HG03108 (cell line): ENCODE measurements around the gene JDP2.

ENCODE experiments used
- ATAC-seq: cut with Tn5 transposase; IDR thresholded peaks from one replicate; pipeline ENCODE4 v1.9.1; 2021; ENCODE audit warnings: moderate library complexity; ENCODE audit not compliant: unreplicated experiment

The JDP2 gene

DNA sequence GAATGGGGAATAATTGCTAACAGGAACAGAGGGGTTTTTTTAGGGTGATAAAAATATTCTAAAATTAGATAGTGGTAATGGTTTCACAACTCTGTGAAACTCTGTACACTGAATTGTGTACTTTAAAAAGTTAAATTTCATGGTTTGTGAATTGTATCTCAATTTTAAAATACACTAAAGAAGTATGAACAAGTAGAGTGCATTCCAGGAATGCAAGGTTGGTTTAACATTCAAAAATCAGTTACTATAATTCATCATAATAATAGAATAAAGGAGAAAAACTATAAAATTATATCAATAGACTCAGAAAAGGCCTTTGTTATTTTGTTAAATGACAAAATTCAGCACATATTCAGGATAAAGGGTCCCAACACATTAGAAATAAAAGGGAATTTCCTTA is 83.4 kb downstream of the JDP2 start:
- ATAC-seq = no peak

DNA sequence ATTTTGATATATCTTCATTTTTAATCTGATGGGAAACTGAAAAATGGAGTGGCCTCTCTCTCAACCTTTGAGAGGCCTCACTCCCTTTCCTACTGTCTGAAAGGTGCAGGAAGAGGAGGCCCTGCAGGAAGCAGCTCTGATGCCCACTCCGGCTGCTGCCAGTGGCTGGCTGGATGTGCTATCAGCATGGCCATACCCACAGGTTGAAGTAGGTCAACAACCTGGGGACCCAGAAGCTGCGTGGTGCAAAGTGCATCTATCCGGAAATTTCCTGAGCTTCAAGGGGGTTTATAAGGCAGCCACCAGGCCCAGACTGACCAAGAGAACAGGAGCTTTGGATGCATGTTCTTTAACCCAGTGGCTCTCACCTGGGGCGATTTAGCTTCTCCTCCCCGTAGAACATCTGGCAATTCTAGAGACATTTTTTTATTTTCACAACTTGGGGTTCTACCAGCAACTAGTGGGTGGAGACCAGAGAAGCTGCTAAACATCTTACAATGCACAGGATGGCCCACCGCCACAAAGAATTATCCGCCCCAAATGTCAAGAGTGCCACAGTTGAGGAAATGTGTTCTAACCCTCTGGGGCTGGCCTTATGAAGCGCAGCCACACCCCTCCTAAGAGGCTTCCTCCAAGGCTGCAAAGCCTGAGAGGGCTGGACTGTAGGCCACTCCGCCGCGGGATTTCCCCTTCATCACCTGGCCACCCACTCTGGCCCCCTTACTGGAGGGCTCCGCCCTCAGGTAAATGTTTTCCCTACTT is 86.3 kb downstream of the JDP2 start:
- ATAC-seq = peak; percentile 37

DNA sequence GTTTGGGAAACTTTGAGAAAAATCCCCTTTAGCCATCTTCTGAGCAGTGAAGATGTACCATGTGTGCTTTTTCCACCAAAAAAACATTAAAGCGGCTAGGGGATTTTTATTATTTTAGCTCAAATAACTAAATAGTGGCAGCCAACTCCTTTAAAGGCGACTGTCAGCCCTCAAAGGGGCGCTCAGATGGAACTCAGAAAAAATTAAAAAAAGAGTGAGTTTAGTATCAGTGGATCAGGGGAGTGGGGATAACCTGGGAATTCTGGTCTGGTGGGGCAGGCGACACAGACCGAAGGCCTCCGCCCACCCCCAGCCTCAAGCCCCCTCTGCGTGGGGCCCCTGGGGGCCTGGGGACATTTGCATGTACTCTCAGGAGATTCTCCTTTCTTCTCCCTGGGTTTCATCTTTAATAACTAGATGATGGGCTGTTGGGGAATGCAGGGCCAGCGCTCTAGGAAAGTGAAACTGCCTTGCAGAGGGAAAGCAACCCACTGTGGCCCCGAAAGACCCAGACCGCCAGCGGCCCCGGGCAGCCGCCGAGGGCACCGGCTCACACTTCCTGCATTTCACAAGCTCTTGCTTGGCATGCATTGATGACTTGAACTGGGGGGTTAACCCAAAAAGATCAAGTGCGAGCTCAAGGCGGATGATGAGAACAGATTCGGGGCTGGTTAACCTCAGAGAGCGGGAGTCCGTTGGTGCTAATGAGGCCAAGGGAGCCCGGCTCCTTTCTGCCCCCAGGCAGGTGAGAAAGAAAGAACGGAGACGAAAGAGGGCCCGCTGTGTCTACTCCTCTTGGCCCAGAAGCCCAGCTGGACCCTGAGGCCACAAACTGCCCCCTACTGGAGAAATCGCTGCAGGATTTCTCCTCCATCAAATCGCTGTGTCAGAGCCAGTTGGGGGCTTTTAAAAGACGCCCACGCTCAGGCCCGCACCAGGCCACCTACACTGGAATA is 87.1 kb downstream of the JDP2 start:
- ATAC-seq = peak; percentile 47

DNA sequence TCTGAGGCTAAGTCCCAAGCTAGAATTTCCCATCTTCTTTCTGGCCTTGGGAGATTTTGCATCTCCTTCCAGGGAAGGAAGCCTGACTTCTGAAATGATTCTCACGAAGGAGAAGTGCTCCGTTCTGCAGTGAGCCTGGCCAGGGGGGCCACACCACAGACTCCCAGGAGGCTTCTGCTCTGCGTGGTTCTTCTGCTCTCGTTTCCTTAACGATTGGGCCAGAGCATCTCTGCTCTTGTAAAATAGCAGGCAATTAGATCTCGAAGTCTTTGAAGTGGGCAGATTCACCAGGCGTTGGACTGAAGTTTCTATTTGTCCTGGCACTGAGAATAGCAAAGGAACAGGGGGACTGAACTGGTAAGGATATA is 87.8 kb downstream of the JDP2 start:
- peak; percentile 30 for ATAC-seq

DNA sequence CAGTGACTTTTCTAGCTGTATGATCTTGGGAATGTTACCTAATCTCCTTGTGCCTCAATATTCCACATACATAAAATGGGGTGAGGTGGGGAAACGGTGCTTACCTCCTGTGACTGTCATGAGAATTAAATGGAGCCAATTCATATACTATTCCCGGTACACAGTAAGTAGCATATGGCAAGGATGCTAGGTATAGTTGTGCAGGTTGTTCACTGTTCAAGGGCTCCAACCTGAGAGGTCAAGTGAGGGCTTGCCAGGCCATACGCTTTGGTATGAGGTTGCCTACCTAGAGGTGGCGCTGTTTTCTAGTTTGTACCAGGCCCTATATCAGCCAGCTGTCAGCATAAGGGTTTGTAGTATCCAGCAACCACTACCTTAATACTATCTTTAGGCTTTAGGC is 90.8 kb downstream of the JDP2 start:
- ATAC-seq = no peak

DNA sequence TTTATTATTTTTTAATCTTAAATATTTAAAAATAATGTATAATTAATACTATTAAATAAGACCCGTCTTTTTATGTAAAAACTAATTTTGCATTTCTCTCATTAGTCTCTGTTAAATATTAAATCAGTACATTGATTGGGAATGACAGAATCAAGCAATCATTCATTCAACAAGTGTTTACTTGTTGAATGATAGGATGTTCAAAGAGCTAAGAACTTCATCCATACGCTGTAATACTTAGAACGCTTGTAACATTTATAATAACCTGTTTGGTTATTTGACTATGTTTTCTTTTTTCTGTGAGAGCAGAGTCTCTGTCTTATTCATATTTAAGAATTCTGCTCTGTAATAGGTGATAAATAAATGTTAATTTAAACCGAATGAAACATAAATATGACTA is 91.6 kb downstream of the JDP2 start:
- no peak for ATAC-seq

DNA sequence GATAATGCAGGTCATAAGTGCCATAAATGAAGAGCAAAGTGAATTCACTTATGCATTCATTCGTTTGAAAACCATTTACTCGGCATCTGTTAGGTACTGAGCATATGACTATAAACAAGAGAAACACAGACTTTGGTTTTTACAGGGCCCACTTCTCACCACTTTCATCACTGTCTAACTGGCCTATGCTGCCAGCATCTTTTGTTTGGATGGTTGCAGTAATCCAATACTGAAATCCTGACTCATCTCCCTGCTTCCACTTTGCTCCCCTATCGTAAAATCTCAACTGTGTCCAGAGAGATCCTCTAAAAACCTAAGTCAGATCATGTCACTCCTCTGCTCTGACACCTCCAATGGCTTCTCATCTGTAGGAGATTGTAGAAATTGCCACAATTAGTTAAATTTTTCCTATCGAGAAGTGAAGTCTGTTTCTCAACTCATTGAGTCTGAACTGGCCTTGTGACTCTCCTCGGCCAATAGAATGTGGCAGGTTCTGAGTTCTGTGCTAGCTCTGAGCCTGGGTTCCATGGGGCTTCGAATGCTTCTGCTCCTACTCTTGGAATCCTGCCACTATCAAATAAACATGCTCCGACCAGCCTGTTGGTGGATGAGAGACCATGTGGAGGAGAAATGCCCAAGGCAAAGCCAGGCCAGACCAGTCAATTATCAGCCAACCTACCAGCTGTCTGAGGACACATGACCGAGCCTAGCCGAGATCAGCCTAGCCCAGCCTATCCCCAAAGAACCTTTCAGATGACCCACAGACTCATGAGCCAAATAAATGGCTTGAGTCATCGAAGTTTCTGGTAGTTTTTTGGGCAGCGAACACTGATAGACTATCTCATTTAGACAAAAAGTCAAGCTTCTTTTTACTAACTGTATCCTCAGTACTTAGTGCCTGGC is 92.3 kb downstream of the JDP2 start:
- ATAC-seq = no peak

DNA sequence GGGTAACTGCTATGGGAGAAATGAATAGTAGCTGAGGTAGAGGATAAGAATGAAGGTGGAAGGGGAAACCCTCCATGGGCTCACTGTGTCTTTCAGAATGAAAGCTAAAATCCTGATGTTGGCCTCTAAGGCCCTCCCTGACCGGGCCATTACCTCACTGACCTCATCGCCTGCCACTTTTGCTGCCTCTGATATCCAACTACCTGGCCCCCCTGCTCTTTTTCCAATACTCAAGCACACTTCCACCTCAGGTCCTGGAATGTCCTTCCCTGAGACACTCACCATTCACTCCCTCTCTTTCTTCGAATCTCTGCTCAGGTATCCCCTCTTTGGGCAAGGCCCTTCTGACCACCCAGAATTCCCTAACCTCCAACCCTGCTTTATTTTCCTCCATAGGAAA is 93.0 kb downstream of the JDP2 start:
- ATAC-seq = no peak

DNA sequence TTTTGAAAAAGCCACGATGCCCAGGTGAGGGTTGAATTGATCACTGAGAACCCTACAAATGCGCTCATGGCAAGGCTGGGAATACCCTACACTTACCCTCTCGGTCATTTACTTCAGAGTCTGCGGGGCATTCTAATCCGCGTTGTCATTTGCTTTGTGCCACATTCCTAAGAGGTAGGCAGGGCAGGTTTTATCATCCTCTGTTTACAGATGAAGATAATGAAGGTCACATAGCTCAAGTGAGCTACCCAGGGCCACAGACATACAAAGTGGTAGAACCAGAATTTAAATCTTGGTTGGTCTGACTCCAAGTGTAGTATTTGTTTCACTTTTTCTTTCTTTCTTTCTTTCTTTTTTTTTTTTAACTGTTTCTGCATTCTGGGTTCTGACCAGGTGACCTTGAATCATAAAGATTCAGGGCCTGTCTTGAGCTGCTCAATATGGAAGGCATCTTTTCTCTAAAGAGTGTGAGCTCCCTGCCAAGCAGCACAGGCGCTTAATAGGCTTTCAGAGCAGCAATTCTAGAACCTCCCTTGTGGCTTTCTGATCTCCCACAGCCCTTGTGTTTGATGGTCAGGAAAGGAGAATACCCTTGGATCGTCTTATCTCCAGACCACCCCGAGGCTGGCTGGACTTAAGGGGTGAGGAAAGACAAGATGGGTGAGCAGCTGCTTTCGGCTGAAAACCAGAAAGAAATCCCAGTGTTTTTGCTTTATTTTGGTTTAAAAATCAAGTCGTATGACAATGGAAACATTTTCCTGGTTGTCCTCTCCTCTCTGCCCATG is 93.8 kb downstream of the JDP2 start:
- ATAC-seq = no peak

DNA sequence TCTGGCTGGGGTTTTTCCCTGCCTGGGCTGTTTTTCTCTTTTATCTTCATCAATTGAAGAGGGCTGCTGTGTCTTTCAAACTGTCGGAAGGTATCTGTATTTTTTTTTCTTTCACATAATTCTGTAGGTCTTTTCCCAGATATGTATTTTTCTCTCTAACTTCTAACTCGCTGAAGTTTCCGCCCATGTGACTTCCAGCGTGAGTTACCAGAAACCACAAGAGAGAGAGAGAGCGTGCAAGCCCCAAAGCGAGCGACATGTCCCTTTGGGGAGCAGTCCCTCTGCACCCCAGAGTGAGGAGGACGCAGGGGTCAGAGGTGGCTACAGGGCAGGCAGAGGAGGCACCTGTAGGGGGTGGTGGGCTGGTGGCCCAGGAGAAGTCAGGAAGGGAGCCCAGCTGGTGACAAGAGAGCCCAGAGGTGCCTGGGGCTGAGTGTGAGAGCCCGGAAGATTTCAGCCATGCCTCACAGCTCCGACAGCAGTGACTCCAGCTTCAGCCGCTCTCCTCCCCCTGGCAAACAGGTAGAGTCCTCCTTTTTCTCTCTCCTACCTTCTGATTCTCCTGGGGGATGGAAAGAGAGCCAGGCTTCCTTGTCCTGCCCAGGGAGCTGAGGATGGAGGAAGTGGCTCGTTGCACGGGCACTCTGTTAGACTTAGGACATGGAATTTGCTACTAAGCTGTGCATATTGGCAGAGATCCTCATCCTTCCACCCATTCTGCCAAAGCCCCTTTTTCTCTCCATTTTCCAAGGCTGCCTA is 94.6 kb downstream of the JDP2 start, which contains the start of gene BATF:
Gene BATF, plus strand, starts transcription at position 246 of the 759 bp plus-strand sequence. Its CDS starts 214 bp downstream, at position 460.
- ATAC-seq = peak; percentile 53

DNA sequence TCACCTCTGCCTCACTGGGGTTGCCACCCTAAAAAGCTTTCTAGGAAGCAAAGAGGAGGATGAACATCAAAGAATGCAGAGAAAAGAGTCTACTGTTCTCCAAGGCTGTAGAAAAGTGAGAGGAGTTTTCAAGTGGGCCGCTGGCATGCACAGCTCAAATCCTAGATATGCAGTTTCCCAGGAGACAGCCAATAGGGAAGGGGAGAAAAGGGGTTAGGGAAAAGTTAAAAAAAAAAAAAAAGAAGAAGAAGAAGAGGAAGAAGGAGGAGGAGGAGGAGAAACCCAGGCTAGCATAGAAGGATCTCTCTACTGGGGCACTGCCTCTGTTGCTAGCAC is 95.1 kb downstream of the JDP2 start:
- no peak for ATAC-seq
